Muscle of leg (tissue), 11 donors: ENCODE data around the gene SIN3B. TPM values are rescaled to one million over a fixed set of nuclear protein-coding genes. Genes with fewer than 3 reads are reported as not detected.

ENCODE experiments used
- DNase-seq: peaks from one replicate; pipeline ENCODE4 v3.0.0; 2013
- H3K27ac ChIP-seq: one replicate; pipeline ENCODE4 v1.5.1; 2013; ENCODE audit warnings: mild to moderate bottlenecking, low read length, control low read depth
- H3K27me3 ChIP-seq: one replicate; pipeline ENCODE4 v1.6.1; 2013; ENCODE audit warnings: low read length; ENCODE audit not compliant: control insufficient read depth, insufficient read depth
- H3K36me3 ChIP-seq: one replicate; pipeline ENCODE4 v1.6.1; 2013; ENCODE audit warnings: low read length; ENCODE audit not compliant: control insufficient read depth, insufficient read depth
- H3K4me1 ChIP-seq: one replicate; pipeline ENCODE4 v1.6.1; 2013; ENCODE audit warnings: low read length; ENCODE audit not compliant: control insufficient read depth, insufficient read depth
- H3K4me3 ChIP-seq: one replicate; pipeline ENCODE4 v1.5.1; 2013; ENCODE audit warnings: low read length, control low read depth
- H3K9me3 ChIP-seq: replicated peaks from 2 replicates; pipeline ENCODE4 v1.6.1; 2013; ENCODE audit warnings: low read depth, low read length; ENCODE audit not compliant: control insufficient read depth
- WGBS: methylation state at CpG from one replicate; pipeline ENCODE4 v1.1.5; 2013; ENCODE audit warnings: missing lambda C conversion rate; ENCODE audit not compliant: insufficient coverage; 5-methylcytosine and 5-hydroxymethylcytosine counted together
- polyA plus RNA-seq, 8 donors: library from polyadenylated mRNA; unstranded; fragments of 120-200 nt; gene quantifications; one replicate each; pipeline versions ENCODE4 v1.2.1 to v1.2.3, GENCODE V29; 2013; ENCODE audit warnings: inconsistent platforms in 1 of 8, low replicate concordance in 1 of 8; ENCODE audit not compliant: insufficient read length in 8 of 8, insufficient read depth in 1 of 8
- total RNA-seq: library from RNA; stranded (reverse); fragments of 120-200 nt; gene quantifications from one replicate; pipeline ENCODE4 v1.2.4, GENCODE V29; 2013

Gene SIN3B
- total and polyA plus RNA-seq, 9 donors, result 15.0 to 50.1 (median 39.6) TPM

DNA sequence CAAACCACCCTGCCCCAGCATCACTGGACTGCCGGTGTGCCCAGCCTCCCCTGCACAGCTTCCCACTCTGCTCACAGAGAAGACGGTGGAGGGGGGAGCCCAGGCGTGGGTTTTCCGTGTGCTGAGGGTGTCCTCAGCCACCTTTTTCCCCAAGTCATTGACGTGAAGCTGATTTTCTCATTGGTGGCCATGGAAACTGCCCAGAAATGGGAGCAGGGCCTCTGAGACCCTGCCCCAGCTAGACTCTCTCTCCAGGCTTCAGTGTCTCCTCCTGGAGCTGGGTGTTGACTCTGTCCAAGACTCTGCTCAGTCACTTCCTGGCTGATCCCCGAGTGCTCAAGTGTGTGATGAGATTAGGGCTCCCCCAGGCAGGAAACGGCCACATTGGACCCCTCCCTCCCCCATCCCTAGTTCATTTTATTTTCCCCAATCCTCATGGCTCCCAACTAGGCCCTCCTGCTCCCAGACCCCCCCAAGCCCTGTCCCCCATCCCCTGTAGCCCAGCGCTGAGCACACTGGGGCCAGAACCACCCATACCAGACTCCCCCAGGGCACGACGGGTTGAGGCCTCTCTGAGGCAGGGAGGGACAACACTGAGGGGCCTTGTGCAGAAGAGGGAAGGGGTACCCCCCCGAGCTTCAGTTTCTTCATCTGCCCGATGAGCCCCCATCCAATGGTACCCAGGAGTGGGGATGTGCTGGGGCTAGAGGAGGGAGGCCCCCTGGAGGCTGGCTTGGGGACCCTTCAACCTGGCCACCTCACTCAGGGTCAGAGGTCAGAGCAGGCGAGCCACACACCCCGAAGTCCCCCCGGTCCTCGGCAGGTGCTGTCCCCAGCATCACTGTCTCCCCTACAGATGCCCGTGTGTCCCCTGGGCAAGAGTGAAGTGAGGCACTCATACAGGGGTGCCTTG lies 58.4 kb downstream of the SIN3B start:
- peaks cover 9% of the 10 kb centered on the region for H3K27me3 ChIP-seq
- peaks cover 5% of the 10 kb centered on the region for H3K9me3 ChIP-seq
- no peak overlapping the region for H3K27ac ChIP-seq
- DNase-seq, result no peak
- H3K4me1 ChIP-seq, result peaks cover 14% of the 10 kb centered on the region
- WGBS, result 71% methylated on average over 7 of the region's 17 CpGs
- no peak overlapping the region for H3K4me3 ChIP-seq
- H3K36me3 ChIP-seq, result no peaks in the 10 kb centered on the region

DNA sequence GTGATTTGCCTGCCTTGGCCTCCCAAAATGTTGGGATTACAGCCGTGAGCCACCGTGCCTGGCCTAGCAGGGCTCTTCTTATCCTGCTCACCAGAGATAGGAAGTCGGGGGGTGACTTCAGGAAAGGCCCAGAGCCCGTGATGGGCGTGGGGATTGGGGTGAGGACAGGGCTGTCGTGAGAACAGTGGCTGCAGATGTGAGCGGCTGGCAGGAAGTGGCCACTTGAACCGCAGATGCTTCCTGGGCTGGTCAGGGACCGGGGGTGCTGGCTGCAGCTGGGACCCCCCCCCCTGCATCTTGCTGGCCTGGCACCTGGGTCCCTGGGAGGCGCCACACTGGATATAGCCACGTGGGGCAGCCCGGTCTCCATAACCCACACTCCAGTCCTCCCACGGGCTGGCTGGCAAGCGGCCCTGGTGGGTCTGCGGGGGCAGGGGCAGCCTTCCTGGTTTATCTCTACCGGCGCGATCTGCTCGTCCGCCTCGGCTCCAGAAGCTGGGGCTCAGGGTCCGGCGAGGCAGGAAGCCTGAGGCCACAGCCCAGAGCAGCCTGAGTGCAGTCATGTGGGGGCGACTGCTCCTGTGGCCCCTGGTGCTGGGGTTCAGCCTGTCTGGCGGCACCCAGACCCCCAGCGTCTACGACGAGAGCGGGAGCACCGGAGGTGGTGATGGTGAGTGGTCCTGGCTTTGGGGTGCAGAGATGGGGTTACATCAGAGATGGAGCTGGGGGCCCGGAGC lies 59.6 kb downstream of the SIN3B start, which contains the start of gene F2RL3:
TSS of gene F2RL3 (plus strand) at position 371 of the 737 bp plus-strand sequence. CDS start at position 562, 191 bp downstream.
- WGBS, result 20% methylated on average over 22 of the region's 31 CpGs
- Histone ChIP-seq H3K27me3 (peaks cover 7% of the 10 kb centered on the region), H3K4me1 (peaks cover 21% of the 10 kb centered on the region), H3K9me3 (no peaks in the 10 kb centered on the region), H3K27ac (peak within 1 kb of the TSS; percentile 42), H3K4me3 (peak within 1 kb of the TSS; percentile 13), H3K36me3 (no peaks in the 10 kb centered on the region)
- DNase-seq, result peak; percentile 66

DNA sequence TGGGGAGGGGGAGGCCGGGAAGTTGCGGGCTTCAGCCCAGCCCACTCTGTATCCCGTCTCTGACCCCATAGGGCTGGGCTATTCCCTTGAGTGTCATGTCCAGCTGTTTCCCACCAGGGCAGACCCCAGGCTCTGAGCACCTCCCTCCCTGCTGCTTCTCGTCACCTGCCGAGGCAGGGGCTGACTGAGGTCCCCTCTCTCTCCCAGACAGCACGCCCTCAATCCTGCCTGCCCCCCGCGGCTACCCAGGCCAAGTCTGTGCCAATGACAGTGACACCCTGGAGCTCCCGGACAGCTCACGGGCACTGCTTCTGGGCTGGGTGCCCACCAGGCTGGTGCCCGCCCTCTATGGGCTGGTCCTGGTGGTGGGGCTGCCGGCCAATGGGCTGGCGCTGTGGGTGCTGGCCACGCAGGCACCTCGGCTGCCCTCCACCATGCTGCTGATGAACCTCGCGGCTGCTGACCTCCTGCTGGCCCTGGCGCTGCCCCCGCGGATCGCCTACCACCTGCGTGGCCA lies 60.2 kb downstream of the SIN3B start:
- Histone ChIP-seq H3K27ac (no peak overlapping the region), H3K27me3 (peaks cover 9% of the 10 kb centered on the region), H3K36me3 (no peaks in the 10 kb centered on the region), H3K9me3 (no peaks in the 10 kb centered on the region), H3K4me1 (peaks cover 25% of the 10 kb centered on the region), H3K4me3 (no peak overlapping the region)
- 59% methylated on average over 20 of the region's 22 CpGs for WGBS
- no peak for DNase-seq

DNA sequence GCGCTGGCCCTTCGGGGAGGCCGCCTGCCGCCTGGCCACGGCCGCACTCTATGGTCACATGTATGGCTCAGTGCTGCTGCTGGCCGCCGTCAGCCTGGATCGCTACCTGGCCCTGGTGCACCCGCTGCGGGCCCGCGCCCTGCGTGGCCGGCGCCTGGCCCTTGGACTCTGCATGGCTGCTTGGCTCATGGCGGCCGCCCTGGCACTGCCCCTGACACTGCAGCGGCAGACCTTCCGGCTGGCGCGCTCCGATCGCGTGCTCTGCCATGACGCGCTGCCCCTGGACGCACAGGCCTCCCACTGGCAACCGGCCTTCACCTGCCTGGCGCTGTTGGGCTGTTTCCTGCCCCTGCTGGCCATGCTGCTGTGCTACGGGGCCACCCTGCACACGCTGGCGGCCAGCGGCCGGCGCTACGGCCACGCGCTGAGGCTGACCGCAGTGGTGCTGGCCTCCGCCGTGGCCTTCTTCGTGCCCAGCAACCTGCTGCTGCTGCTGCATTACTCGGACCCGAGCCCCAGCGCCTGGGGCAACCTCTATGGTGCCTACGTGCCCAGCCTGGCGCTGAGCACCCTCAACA lies 60.8 kb downstream of the SIN3B start:
- DNase-seq, result no peak
- H3K27me3 ChIP-seq, result peaks cover 10% of the 10 kb centered on the region
- no peaks in the 10 kb centered on the region for H3K9me3 ChIP-seq
- peaks cover 25% of the 10 kb centered on the region for H3K4me1 ChIP-seq
- H3K4me3 ChIP-seq, result no peak overlapping the region
- H3K27ac ChIP-seq, result no peak overlapping the region
- 94% methylated on average over 48 of the region's 48 CpGs for WGBS
- no peaks in the 10 kb centered on the region for H3K36me3 ChIP-seq

DNA sequence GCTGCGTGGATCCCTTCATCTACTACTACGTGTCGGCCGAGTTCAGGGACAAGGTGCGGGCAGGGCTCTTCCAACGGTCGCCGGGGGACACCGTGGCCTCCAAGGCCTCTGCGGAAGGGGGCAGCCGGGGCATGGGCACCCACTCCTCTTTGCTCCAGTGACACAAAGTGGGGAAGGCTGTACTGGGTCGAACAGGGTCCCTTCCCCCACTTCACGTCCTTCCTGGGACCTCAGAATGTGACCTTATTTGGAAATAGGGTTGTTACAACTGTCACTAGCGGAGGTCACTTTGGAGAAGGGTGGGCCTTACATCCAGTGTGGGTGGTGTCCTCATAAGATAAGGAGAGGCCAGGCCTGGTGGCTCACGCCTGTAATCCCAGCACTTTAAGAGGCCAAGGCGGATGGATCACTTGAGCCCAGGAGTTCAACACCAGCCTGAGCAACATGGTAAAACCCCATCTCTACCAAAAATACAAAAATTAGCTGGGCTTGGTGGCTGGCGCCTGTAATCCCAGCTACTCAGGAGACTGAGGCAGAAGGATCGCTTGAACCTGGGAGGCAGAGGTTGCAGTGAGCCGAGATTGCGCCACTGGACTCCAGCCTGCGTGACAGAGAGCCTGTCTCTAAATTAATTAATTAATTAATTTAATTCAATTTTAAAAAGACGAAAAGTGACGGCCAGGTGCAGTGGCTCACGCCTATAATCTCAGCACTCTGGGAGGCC lies 61.4 kb downstream of the SIN3B start:
- no peak for DNase-seq
- Histone ChIP-seq H3K9me3 (no peaks in the 10 kb centered on the region), H3K36me3 (no peaks in the 10 kb centered on the region), H3K27ac (no peak overlapping the region), H3K27me3 (peaks cover 10% of the 10 kb centered on the region), H3K4me1 (peaks cover 26% of the 10 kb centered on the region), H3K4me3 (no peak overlapping the region)
- WGBS, result 81% methylated on average over 10 of the region's 24 CpGs

DNA sequence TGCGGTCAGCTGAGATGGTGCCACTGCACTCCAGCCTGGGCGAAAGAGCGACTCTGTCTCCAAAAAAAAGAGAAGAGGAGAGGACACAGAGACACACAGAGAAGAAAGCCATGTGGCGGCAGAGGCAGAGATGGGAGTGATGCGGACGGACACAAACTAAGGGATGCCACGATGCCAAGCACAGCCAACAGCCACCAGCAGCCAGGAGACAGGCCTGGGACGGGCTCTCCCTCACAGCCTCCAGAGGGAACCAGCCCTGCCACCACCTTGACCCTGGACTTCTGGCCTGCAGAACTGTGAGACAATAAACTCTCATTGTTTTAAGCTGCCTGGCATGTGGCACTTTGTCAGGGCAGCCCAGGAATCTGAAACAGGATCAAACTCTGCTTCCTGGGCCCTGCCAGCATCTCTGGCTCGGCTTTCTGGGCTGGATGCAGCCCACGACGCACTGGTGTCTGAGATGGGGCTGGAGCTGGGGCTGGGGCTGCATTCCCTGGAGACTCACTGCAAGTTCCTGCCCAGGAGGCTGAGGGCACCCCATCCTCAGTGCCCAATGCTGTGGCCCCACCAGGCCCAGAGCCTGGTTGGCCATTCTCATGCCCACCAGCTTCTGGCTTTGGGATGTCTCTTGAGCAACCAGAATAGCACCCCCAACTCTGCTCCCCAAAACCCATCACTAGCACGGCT lies 62.6 kb downstream of the SIN3B start:
- H3K27ac ChIP-seq, result no peak overlapping the region
- H3K4me3 ChIP-seq, result no peak overlapping the region
- H3K36me3 ChIP-seq, result no peaks in the 10 kb centered on the region
- WGBS, result 78% methylated on average over 11 of the region's 12 CpGs
- DNase-seq, result no peak
- no peaks in the 10 kb centered on the region for H3K9me3 ChIP-seq
- peaks cover 35% of the 10 kb centered on the region for H3K4me1 ChIP-seq
- peaks cover 19% of the 10 kb centered on the region for H3K27me3 ChIP-seq

DNA sequence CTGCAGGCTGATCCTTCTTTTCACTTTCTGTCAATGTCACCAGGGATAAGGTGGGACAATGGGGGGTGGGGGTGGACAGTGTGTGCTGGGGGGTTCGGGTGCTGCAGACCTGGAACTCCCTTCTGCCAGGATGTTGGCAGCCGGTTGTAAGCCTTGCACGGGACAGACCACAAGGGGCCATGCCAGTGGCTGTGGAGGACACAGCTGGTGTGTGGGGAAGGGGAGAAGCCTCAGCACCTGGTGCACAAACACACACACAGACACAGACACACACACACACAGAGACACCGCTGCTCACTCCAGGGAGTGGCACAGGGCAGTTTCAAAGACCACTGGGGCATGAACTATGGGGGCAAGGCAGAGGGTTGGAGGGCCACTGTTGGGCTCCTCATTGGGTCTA lies 63.2 kb downstream of the SIN3B start:
- Histone ChIP-seq H3K36me3 (no peaks in the 10 kb centered on the region), H3K27me3 (peaks cover 19% of the 10 kb centered on the region), H3K27ac (no peak overlapping the region), H3K4me1 (peaks cover 34% of the 10 kb centered on the region), H3K9me3 (no peaks in the 10 kb centered on the region), H3K4me3 (no peak overlapping the region)
- no peak for DNase-seq
- WGBS, result 83% methylated on average over 1 of the region's 4 CpGs

DNA sequence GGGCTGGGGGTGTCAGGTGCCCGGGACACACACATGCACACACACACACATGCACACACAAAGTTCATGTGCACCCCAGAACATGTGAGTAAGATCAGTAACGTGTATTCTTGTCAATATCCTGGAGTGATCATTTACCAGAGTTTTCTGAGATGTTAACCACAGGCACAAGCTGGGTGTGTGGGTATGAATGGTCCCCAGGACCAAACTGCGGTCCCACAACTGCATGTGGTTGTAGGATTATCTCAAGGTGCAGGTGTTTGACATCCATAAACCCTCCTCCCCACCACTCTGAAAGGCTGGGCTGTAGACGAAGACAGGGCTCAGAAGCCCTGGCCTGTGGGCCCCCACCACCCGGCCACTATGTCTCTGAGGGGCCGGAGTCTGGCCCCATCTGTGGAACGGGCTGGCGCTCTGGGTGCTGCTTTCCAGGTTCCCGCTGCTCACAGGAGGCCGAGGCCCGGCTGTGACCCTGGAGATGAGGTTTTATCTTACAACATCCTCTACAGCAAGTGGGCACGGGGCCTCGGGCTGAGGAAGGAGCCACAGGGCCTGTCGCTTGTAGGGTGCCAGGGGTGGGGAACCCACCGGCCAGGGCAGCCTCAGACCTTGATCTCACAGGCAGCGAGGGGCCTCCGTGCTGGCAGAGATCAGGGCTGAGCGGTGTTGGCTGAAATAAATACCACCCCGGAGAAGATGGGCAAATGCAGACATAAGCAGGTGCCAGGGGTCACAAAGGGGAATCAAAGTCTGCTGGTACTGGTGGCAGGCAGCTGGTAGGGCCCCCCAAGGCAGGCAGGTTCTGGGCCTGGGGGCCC lies 63.9 kb downstream of the SIN3B start:
- Histone ChIP-seq H3K36me3 (no peaks in the 10 kb centered on the region), H3K4me3 (no peak overlapping the region), H3K27ac (no peak overlapping the region), H3K4me1 (peaks cover 32% of the 10 kb centered on the region), H3K27me3 (peaks cover 19% of the 10 kb centered on the region), H3K9me3 (no peaks in the 10 kb centered on the region)
- WGBS, result 74% methylated on average over 13 of the region's 19 CpGs
- DNase-seq, result no peak

DNA sequence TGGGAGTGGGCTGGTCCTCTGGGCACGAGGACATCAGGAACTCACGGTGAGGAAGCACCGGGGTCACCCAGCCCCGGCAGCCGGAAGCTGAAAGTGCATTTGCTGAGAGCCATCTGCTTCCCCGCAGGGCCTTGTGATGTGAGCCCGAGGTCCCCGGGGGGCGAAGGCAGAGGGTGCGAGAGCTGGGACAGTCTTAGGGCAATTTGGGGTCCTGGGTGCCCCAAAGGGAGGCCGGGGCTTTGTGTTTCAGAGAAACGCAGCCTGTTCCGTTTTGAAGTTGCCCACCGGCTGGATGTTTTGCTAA lies 64.4 kb downstream of the SIN3B start:
- Histone ChIP-seq H3K4me3 (no peak overlapping the region), H3K27me3 (peaks cover 19% of the 10 kb centered on the region), H3K36me3 (no peaks in the 10 kb centered on the region), H3K4me1 (peaks cover 30% of the 10 kb centered on the region), H3K9me3 (no peaks in the 10 kb centered on the region), H3K27ac (no peak overlapping the region)
- DNase-seq, result peak; percentile 50
- 50% methylated on average over 14 of the region's 14 CpGs for WGBS
